Calu3 (cell line): Measurements from ENCODE around the gene DGKD. TPM values are rescaled to one million over a fixed set of nuclear protein-coding genes. Genes with fewer than 3 reads are reported as not detected.
"Not testable (repeated sequence)": the region's sequence is repeated elsewhere in the genome, so short reads cannot be mapped to it uniquely, and the experiment has no call there.

Source experiments
- BruUV-seq: library from RNA; stranded (reverse); fragments of 400-500 nt; replicated peaks from 2 replicates; lab custom pipeline; 2021; lab: Mats Ljungman, UMichigan
- CTCF ChIA-PET: fragments of 300-600 bp; sonication (Branson Sonifier 250); formaldehyde crosslinking; loops from one replicate; lab custom pipeline; 2022; ENCODE audit warnings: antibody characterized with exemption; lab: Charles Lee
- DNase-seq: peaks from one replicate; pipeline ENCODE4 v3.0.0; 2022
- H3K27ac Mint-ChIP-seq: one replicate; pipeline ENCODE4 v1.8.0; 2022; ENCODE audit warnings: mixed read lengths; ENCODE audit not compliant: unreplicated experiment
- H3K27me3 Mint-ChIP-seq: one replicate; pipeline ENCODE4 v1.8.0; 2022; ENCODE audit warnings: mixed read lengths; ENCODE audit not compliant: unreplicated experiment
- H3K36me3 Mint-ChIP-seq: one replicate; pipeline ENCODE4 v1.8.0; 2022; ENCODE audit warnings: mild to moderate bottlenecking, moderate library complexity, mixed read lengths; ENCODE audit not compliant: insufficient read depth, unreplicated experiment
- H3K4me1 Mint-ChIP-seq: one replicate; pipeline ENCODE4 v1.8.0; 2022; ENCODE audit warnings: mild to moderate bottlenecking, low read depth, mixed read lengths; ENCODE audit not compliant: unreplicated experiment
- H3K4me3 Mint-ChIP-seq: one replicate; pipeline ENCODE4 v1.8.0; 2022; ENCODE audit warnings: mild to moderate bottlenecking, low read depth, moderate library complexity, mixed read lengths; ENCODE audit not compliant: unreplicated experiment
- H3K9me3 Mint-ChIP-seq: one replicate; pipeline ENCODE4 v1.8.0; 2022; ENCODE audit warnings: low read depth, mixed read lengths; ENCODE audit not compliant: unreplicated experiment
- CTCF ChIP-seq: fragments of 200-600 bp; IDR thresholded peaks from one replicate; pipeline ENCODE4 v1.8.0; 2022; ENCODE audit warnings: antibody characterized with exemption; ENCODE audit not compliant: unreplicated experiment
- intact Hi-C: fragments of 100-400 bp; cut with micrococcal nuclease; formaldehyde crosslinking; loops from one replicate; pipeline ENCODE4 v1.10.0; 2022; ENCODE audit not compliant: unreplicated experiment
- total RNA-seq: library from RNA; stranded (reverse); gene quantifications from 2 replicates; pipeline ENCODE4 v1.2.3, GENCODE V29; 2022

Gene DGKD
- total RNA-seq, 1 experiment from 2014 or later = 26.5 TPM

- no TSS peak for BruUV-seq
- Mint-ChIP-seq H3K4me1 (no peaks in the 10 kb centered on the region), H3K4me3 (no peak overlapping the region), H3K27ac (no peak overlapping the region), H3K36me3 (no peaks in the 10 kb centered on the region), H3K9me3 (no peaks in the 10 kb centered on the region), H3K27me3 (no peaks in the 10 kb centered on the region)
- TF ChIP-seq CTCF = no peak
- no peak for DNase-seq
- CTCF ChIA-PET = interaction anchor here (0.5 to 1.1 kb wide), 2 partner anchors 15 to 72 kb away, joined by 3 to 4 read pairs; no protein-coding TSS in a partner anchor
- intact Hi-C loops = no loop called here
These were observed 17.3 kb downstream of the DGKD start for GRCh38 chr2:233371641-233372040.

GRCh38 chr2:233372855-233373254 lies 18.6 kb downstream of the DGKD start:
- TF ChIP-seq CTCF = no peak
- intact Hi-C loops = no loop called here
- no peak for DNase-seq
- H3K4me3 Mint-ChIP-seq = no peak overlapping the region
- BruUV-seq = no TSS peak
- CTCF ChIA-PET = interaction anchor here (0.6 kb wide), 1 partner anchor 403 kb away, joined by 3 read pairs; no protein-coding TSS in a partner anchor
- no peaks in the 10 kb centered on the region for H3K27me3 Mint-ChIP-seq
- no peaks in the 10 kb centered on the region for H3K36me3 Mint-ChIP-seq
- H3K4me1 Mint-ChIP-seq = no peaks in the 10 kb centered on the region
- no peak overlapping the region for H3K27ac Mint-ChIP-seq
- no peaks in the 10 kb centered on the region for H3K9me3 Mint-ChIP-seq

- intact Hi-C loops = no loop called here
- no peaks in the 10 kb centered on the region for H3K36me3 Mint-ChIP-seq
- H3K4me3 Mint-ChIP-seq = no peak overlapping the region
- no peaks in the 10 kb centered on the region for H3K4me1 Mint-ChIP-seq
- H3K9me3 Mint-ChIP-seq = no peaks in the 10 kb centered on the region
- no peak for TF ChIP-seq CTCF
- no peak for DNase-seq
- H3K27me3 Mint-ChIP-seq = no peaks in the 10 kb centered on the region
- no peak overlapping the region for H3K27ac Mint-ChIP-seq
- CTCF ChIA-PET = interaction anchor here (0.6 kb wide), 1 partner anchor 403 kb away, joined by 3 read pairs; no protein-coding TSS in a partner anchor
- no TSS peak for BruUV-seq
These were observed 19.0 kb downstream of the DGKD start for GRCh38 chr2:233373316-233373715.

- BruUV-seq, H3K36me3 Mint-ChIP-seq, H3K27me3 Mint-ChIP-seq, H3K4me3 Mint-ChIP-seq, H3K9me3 Mint-ChIP-seq, H3K27ac Mint-ChIP-seq, CTCF ChIA-PET, DNase-seq, intact Hi-C loops, H3K4me1 Mint-ChIP-seq: not testable (repeated sequence)
These were observed 20.5 kb downstream of the DGKD start for GRCh38 chr2:233374776-233375175.

GRCh38 chr2:233375490-233376314 lies 21.4 kb downstream of the DGKD start:
- Mint-ChIP-seq H3K9me3 (no peaks in the 10 kb centered on the region), H3K4me1 (peaks cover 1% of the 10 kb centered on the region), H3K4me3 (no peak overlapping the region), H3K27me3 (no peaks in the 10 kb centered on the region), H3K36me3 (no peaks in the 10 kb centered on the region), H3K27ac (no peak overlapping the region)
- no peak for DNase-seq
- BruUV-seq = no TSS peak
- no peak for TF ChIP-seq CTCF
- CTCF ChIA-PET = no interaction called here
- intact Hi-C loops = no loop called here
